NOMO-1 treated with DMSO at 0.1 percent for 48 hours (cell line): Measurements from ENCODE around the gene SSBP2.

Experiments used
- DNase-seq: peaks from one replicate; lab custom pipeline; 2025; ENCODE audit not compliant: unreplicated experiment; lab: John Stamatoyannopoulos, UW

The SSBP2 gene

DNA sequence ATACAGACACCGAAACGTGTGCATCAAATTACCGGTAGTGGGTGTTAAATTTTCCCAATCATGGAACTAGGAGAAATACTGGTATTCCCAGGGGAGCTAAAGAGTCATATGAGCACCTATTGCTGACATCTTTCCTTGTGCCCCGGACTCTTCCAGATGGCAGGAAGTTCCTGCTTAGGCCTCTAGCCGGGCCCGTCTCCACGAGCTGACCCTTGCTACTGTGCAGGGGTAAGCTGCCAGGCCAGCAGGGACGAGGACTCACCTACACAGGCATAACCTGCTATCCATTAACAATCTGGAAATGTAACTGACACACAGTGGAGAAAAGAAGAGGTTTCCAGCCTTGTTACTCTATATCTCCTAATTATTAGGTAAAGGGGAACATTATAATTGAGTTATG, 16.2 kb upstream of the SSBP2 start:
- no peak for DNase-seq

DNA sequence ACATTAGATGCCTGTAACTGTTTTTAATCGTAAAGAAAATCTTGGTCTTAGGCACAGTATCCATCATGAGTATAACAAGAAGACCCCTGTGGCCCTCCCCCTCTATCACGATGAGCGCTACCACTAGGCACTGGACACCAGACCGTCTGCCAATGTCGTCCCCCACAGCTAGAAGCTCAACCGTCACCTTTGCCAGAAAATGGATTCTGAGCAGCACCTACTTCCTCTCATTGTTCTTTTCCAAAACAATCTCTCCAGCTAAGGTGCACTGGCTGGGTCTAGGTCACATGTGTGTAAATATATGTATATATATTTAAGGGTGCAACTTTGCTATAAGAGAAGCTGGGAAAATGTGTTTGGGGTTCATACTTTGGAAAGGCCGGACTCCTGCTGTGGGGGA, 15.7 kb upstream of the SSBP2 start:
- DNase-seq: no peak

DNA sequence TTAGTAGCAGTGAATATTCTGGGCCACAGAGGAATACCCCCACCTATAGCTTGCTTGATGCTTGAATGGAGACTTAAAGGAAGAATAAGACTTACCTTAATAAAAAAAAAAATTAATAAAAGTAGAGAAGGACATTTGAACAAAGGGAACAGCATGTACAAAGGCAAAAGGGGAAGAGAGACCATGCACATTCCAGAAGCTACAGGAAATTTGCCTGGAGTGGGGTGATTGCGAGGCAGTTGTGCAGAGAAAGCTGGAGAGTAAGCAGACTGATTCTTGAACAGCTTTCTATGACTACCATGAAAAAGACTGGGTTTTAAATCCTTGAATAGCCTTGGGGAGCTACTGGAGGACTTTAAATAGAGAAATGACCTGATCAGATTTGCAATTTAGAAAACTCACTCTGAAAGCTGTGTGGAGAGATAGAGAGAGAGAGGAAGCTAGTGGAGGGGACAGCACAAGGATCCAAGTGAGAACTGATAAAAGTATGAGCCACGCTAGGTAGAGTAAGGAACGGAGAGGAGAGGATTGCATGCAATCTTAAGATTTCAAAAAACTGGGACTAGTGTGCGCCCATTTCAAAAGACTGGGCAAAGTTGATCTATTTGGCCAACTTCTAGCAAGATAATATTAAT, 12.5 kb upstream of the SSBP2 start:
- DNase-seq: no peak

DNA sequence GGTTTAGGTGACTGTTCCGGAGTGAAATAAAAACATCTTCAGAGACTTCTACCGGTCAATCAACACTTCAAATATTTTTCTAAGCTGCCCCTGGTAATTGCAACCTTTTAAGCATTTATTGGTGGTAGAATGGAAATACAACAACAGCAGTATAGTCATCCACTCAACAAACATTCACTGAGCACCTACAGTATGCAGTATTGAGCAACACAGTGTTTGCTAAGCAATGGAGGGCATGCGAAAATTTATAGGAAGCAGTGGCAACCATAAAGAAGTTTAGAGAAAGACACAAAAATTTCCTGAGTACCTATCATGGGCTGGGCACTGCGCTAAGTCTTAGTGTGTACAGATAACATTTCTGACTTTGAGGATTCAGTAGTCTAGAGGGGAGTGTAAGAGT, 12.0 kb upstream of the SSBP2 start:
- DNase-seq: no peak

DNA sequence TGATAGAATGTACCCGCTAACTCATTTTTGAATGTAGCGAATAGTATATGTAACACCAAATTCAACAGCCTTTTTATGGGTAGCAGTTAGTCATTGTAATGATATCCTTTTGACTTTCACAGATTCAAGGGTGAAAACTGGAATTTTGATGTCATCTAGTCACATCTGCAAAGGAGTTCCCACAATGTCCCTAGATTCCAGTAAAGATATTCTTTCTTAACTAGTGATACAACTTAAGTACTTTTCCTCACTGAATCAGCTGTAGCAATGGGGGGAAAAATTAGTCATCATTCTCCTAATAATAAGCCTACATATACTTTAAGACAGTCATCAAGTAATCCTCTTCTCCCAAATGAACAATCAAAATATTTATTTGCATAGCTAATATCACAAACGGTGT, 11.5 kb upstream of the SSBP2 start:
- DNase-seq: no peak

DNA sequence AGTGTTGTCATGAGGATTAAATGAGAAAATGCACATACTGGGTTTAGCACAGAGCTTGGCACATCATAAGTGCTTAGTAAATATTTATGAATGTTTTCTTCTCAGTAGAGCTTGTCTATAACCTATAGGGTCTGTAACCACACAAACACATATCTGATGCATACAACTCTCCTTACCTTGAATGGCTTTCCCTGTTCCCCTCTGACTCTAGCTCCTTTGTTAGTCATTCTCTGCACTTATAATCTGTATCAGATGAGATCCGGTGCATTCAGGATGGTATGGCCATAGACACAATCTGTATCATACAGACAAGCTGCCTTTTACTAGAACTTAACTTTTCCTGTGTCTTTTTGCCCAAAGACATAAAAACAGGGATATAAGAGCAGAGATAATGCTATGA, 11.1 kb upstream of the SSBP2 start:
- no peak for DNase-seq

DNA sequence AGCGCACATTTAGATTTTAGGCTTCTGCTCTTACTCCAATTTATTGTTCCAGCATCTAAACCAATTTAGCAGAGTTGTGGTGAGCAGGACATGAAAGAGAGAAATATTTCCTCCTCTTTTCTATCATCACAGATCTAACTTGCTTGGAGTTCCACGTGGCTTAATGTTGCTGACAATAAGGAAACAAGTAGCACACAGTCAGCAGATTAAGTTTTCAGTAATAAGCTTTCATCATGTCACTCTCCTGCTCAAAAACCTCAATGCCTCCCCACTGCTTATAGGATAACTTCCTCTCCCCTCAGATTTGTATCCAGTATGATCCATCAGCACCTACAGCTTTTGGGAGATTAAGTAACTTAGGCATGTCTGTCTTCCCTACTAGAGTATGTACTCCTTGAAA, 10.4 kb upstream of the SSBP2 start:
- no peak for DNase-seq

DNA sequence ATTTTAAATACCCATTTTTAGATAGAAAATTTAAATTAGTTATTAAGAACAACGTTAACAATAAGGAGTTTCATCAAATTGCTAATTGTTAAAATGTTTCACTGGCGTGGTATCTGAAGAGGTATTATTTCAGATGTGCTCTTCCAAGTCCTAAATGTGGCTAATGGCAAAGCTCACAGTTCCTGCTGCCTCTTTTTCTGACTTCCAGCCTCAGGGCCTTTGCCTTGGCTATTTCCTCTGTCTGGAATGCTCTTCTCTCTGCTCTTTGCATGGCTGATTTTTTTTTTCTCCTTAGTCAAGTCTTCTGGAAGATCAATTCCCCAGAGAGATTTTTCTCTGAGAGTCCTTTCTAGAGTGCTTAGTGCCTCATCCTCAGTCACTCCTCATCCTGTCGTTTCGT, 9.6 kb upstream of the SSBP2 start:
- DNase-seq: no peak

DNA sequence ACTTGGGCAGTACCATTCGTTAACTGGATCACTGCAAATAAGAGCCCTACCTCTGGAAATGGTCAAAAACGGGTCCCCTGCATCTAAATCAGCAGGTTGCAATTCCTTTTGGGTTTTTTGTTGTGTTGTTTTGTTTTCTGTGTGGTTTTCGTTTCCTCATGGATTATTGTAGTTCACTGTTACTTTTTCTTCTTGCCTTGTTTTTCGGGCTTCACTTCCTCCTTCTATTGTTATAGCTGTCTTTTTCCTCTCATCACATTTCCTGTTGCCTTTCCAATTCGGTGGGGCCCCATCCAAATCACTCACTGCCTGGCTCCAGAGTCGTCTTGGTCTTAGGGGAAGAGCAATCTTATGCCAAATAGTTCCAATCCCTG, 8.7 kb upstream of the SSBP2 start:
- peak; percentile 54 for DNase-seq

DNA sequence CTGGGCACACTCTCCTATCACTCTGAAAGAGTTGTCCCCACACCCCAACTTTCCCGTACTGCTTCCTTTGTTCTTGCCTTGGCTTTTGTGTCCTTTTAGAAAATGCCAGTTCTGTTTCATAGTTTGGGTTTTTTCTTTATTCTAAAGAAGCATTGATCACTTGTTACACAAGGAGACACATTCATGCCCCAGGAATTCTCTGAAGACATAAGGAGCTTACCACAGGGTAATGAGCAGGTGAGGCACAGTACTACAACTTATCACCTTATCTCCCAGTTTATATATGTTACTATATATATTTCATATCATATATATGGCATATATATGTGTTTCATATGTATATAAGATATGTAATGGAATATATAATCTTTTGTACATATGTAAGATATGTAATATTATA, 6.5 kb upstream of the SSBP2 start:
- no peak for DNase-seq

DNA sequence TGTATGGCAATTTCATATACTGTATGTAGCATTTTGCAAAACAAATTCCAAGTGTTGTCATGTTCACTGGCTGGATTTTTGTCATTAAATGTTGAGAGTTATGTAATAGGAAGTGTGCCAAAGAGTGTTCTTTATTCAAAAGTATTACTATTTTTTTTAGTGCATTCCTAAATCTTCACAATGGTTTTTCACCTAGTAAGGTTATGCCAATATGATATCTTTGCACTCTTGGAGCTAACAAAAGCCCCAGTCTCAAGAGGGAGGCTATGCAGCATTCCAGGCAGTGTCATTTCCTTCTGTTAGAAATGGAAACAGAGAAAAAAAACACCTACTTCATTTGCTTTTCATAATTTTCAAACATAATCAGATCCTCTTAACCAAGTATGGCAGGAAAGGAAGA, 5.1 kb upstream of the SSBP2 start:
- DNase-seq: no peak

DNA sequence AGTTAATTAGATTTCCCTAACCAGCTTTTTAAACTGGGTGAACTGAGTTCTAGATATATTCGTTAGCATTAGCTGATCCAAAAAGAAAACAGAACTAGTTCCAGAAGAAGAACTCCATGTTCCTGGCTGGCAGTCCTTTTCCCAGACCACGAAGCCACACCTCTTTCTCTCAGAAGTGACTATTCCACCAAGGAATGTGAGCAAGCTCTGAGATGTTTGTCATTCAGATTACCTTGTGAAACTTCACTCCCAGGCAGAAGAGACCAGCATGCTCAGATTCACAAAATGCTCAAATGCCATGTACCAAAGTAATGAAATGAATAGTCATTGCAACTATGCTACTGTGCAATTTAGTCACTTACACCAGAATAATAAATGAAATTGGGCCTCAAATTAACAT, 4.4 kb upstream of the SSBP2 start:
- DNase-seq: no peak

DNA sequence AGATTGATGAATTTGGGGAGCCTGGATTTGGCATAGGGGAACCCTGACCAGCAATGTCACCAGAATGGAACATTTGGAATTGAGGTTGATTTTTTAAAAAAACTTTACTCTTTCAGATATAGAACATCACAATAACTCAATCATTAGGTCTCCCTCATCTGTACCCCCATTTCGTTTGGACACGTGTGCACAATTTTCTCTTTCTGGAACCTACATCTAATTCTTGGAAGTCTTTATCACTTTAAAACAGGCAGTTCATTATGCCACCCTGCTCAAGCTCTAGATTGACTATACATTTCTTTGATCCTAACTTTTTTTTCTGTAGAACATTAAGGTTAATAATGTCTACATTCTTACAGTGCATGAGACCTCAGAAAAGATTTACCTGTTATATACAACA, 3.7 kb upstream of the SSBP2 start:
- DNase-seq: no peak

DNA sequence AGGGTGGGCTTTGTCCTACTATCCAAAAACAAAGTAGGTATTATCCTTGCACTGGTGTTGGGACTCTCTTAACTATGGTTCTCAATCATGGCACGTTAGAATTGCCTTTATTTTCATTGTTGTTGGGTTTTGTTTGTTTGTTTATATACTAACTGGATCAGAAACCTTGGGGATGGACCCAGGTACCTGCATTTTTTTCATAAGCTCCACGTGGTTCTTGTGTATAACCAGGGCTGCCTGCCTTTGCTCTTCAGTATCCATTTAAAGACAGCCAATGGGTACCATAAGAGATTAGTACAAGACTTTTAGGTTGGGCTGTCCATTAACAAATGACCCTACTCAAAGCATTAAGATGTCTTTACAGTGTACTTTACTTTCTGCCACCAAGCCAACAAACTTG, 2.5 kb upstream of the SSBP2 start:
- no peak for DNase-seq

DNA sequence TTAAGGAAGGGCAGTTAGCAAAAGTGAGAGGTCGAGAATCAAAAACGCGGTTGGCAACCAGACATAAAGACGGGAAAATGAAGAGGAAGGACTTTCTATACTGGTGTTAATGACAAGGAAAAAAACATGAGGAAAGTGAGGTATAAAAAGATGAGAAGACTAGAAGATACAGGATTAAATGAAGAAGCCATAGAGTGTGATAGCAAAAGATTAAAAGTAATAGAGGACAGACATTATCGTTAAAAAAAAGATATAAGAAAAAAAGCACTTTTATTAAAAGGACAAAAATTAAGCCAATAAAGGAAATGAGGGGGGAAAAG, 1.7 kb upstream of the SSBP2 start:
- DNase-seq: no peak

DNA sequence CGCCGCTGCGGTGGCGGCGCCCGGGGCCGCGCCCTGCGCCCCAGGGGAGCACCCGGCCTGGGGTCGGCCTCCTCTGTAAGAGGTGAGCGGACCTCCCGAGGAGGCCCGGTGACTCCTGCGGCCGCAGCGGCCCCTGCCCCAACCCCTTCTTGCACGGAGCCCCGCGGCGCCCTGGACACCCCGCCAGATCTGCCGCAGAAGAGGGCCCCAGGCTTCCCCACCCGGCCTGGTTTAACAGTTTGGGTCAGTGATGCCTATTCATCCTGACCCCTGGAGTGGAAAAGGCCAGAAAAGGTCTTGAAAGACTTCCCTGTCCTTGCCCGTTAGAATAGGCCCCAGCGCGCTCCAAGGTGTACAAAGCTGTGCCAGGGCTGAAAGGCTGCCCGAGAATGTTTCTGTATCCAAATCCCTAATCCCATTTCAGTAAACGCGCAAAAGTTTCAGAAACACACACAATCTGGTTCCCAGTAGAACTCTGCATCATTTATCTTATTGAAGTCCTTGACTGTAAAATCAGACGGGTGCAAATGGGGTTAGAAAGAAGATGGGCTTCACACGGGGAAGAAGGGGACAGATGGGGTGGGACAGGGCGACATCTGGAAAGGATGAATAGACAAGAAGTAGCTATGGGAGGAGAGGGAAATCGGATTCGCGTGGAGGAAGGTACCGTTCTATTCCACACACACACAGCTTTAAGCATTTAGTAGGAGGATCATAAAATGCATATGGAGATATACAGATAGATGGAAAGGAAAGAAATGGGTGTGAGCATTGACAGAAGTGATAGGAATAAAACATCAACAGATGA, 1.1 kb upstream of the SSBP2 start:
- DNase-seq: peak; percentile 16

DNA sequence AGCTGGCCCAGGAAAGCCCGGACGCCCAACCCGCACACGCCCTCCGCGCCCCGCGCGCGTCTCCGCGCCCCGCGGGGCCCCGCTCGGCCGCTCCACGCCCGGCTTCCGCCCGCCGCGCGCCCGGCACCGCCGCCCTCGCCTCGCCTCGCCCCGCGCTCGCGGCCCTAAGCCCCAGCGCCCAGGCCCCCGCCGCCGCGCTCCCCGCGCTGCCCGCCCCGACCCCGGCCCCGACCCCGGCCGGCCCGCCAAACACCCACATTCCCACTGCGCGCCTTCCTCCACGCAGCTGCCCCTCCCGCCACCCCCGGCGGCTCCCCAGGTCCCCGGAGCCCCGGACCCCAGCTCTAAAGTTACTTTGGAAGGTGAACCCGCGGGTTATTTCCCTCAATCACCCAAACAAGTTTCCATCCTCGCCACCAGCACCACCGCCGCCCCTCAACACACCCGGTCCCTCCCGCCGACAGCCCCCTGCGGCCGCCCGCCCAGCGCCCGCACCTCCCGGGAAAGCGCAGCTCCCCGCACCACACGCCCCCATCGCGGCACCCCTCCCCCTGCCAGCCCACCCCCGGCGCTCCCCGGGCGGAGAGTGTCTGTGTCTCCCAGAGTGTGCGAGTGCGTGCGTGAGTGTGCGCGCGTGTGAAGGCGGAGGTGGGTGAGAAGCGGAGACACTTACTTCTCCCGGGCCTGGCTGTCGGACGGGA, 439 bp downstream of the SSBP2 start:
- DNase-seq: no peak

DNA sequence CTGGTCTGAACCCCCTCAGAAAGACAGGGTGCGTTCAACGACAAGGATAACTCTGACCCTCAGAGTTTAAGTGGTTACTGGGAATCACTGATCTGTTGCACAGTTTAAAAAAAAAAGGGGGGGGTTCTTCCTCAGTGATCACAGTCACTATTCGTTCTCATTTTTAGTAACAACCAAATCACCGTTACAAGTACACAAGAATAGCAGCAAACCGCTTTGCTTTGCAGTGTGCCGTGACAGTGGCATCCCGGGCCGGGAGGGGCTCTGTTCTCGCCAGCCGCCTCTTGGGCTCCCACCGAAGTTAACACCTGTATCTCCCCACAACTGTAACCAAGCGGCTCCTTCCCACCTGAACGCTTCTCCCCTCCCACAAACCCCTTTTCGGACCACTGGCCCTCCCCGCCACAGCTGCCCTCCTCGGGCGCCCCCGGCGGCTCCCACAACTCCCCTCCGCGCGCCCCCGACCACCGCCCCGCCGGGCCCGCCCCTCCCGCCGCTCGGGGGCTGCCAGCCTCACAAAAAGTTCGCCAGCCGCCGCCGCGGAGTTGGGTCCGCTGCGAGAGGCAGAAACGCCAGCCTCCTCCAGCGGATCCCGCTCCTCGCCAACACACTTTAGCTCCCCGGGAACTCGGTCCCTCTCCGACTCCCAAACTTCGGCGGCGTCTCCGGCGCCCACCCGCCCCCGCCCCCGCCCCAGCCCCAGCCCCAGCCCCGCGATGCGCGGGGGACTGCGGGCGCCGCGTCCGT, 1.2 kb downstream of the SSBP2 start:
- DNase-seq: peak; percentile 19

DNA sequence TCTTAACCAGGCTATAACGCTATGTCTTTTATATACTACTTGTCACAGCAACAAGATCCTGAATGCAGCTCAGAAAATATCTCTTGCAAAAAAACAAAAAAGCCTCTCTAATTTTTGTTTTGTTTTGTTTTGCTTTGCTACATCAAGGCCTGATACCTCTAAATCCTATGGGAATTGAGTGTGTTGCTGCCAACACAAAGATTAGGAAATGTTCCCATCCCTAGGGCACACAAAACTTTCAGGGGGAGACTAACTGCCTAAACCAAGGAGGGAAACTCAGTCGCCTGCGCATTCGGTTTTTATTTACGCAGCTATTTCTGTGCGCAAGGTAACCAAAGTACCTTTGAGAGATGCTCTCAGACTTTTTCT, 1.7 kb downstream of the SSBP2 start:
- DNase-seq: no peak

DNA sequence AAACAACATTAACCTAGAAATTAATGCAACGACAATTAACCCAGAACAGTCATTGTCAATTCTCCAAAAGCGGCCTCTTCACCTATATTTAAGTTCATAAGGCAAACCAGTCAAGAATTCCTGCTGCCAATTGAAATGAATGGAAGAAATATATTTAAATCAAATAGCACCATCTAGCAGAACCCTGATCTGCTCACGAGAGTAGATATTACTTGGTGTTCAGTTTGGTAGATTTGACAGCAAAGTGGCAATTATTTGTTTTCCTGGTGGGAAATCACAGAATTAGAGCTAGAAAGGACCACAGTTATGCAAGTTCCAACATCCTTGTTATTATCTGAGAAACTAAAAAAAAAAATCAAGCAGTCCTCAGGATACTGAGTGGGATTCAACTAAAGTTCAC, 2.3 kb downstream of the SSBP2 start:
- no peak for DNase-seq

DNA sequence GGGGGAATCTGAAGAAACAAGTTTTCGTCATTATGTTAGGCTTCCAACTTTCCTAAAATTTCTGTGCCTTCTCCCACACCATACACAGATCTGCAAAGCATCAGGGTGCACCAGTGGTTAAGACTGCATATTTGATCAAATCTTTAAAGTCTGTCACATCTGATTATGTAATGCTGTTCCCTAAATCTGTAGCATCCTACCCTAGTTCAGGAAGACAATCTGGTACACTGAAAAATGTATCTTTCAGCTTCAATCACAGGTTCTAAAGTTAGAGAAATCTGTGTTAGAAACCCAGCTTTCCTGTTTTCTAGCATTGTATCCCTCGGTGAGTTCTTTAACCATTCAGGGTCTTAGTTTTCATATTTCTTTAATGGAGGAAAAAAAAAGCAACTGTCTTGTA, 3.9 kb downstream of the SSBP2 start:
- DNase-seq: no peak

DNA sequence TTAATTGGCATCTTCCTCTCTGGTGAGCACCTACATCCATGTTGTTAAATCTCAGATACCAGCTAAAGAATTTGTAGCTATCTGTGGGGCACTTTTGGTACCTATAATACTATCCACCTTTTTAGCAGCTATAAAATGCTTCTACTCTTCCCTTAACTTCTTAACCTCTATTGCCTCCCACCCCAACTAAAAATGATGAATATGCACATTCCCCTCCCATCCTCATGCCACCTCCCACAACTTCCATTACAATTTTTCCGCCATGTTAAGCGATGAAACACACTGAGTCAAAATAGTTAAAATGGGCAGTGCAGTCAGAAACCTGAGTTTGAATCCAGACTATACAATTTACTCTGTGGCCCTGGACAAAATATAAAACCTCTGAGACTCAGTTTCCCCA, 10.1 kb downstream of the SSBP2 start:
- DNase-seq: no peak
